NCI-H82 (cell line): ENCODE measurements around the gene RACGAP1.
A peak's percentile ranks its signal among the peaks of the same experiment; 100 is the strongest.

ENCODE experiments used
- DNase-seq: peaks from one replicate; lab custom pipeline; 2025; lab: John Stamatoyannopoulos, UW

The RACGAP1 gene

GRCh38 chr12:49986476-49986875 lies 38.8 kb downstream of the RACGAP1 start:
- DNase-seq: peak; percentile 81

DNA sequence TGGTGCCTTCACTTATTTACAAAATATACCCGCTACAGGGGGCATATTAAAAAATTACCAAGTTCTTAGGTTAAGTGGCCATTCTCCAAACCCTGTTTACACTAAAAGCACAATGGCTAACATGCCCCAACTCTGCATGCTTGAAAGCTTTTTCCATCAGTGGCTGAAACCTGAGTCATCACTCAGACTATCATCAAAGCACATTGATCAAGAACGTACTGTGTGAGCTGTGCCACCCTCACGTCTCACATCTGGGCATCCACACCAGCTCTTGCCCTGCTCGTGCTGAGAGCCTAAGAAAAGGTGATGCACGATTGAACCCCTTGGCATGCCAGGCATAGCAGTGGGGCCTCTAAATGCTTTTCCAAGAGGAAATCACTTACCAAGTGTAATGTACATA lies 39.3 kb downstream of the RACGAP1 start:
- no peak for DNase-seq

GRCh38 chr12:49984476-49985359 lies 40.6 kb downstream of the RACGAP1 start:
- peak; percentile 100 for DNase-seq

- DNase-seq: peak; percentile 99
These were observed 41.4 kb downstream of the RACGAP1 start for GRCh38 chr12:49983892-49984291.

GRCh38 chr12:49982246-49983087 lies 42.8 kb downstream of the RACGAP1 start:
- DNase-seq: no peak

GRCh38 chr12:49980501-49981349 lies 44.6 kb downstream of the RACGAP1 start:
- peak; percentile 91 for DNase-seq

DNA sequence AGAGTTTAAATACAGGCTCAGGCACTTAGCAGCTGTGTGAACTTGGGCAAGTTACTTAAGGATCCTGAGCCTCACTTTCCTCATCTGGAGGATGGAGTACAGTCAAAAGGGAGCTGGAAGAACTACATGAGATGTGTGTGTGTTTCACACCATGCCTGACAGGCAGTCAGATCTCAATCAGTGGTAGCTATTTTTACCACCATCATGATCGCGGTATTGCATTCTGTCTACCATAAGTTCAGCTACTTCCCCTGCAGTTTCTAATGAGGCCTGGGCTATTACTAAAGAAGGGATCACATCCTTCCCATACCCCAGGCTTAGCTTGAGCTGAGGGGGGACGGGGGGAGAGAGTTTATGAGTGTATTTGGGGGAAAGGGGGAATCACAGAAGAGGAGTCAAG lies 45.5 kb downstream of the RACGAP1 start:
- peak; percentile 68 for DNase-seq

DNA sequence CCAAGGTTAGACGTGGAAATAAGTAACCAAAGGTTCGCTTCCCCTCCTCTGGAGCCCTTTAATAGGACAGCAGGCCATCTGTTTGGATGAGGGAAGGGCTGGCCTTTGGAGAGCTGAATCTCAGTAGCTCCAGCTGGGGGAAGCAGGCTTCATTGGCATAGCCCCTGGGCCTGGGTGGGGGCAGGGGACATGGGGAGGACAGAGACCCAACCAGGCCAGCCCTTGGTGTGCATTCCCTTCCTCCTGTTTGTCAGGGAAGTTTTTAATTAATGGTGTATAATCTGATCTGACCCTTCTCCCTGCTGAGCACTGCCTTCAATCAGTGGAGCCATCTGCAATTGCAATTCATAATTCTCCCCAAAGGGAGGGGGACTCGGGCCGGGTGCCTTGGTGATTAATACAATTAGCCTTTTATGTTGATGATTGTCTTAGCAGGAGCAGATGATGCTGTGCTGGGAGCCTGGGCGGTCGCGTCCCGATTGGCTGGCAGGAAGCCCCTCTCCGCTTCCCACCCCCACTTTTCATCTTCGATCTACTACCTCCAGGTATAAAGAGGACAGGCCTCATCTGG lies 46.2 kb downstream of the RACGAP1 start:
- peak; percentile 100 for DNase-seq

DNA sequence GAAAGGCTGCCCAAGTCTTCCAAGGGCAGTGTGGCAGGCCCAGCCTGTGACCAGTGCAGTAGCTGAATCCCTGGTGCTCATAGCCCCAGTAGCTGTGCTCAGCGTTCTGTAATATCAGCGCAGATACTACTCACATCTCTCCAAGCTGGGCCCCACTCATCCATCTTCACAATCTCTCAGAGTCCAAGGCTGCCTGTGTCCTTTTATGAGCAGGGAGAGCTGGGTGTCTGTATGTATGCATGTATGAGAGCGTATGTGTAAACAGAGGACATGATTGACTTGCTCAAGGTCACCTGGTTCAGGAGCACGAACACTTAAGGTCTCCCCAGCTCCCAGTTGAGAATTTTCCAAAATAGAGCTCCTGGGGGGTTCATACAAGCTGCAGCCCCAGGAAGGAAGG lies 47.2 kb downstream of the RACGAP1 start:
- DNase-seq: no peak

DNA sequence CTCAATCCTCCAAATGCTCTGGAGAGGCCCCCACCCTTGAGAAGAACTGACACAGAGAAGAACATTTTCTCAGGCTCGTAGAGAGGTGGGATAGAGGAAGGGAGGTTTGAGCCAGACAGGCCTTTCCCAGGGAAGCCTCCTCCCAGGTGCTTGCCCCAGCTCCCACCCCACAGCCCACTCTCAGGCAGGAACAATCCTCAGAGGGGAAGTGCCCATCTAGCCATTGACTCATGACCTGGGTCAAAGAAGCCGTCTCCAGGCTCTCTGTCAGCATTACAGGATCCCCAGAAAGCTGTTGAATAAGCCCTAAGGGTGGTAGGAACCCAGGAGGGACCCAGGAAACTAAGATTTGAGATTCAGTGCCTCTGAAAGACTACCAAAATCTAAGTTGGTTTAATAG lies 48.7 kb downstream of the RACGAP1 start:
- DNase-seq: no peak

GRCh38 chr12:49975318-49975761 lies 50.0 kb downstream of the RACGAP1 start:
- no peak for DNase-seq

- no peak for DNase-seq
These were observed 50.5 kb downstream of the RACGAP1 start for GRCh38 chr12:49974677-49975317.

- peak; percentile 79 for DNase-seq
These were observed 51.0 kb downstream of the RACGAP1 start for GRCh38 chr12:49974231-49974675.

DNA sequence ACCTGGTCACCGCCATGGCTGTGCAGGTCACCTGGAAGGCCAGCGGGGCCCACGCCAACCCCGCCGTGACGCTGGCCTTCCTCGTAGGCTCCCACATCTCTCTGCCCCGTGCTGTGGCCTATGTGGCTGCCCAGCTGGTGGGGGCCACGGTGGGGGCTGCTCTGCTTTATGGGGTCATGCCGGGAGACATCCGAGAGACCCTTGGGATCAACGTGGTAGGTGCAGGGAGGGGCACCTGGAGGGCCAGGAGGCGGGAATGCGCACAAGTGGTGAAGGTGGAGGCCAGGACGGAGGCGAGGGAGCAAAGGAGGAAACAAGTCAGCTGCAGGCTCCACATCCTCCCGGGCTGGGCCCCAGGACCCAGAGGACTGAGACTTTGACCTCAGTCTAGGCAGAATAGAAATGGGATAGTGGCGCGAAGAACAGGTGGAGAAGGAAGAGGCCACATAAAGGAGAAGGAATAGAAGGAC lies 51.9 kb downstream of the RACGAP1 start:
- no peak for DNase-seq

- no peak for DNase-seq
These were observed 52.5 kb downstream of the RACGAP1 start, which contains the start of gene AQP6 for GRCh38 chr12:49972641-49973360. AQP6 (plus strand) TSS chr12:49972947; CDS start chr12:49973174, 227 bp downstream.

DNA sequence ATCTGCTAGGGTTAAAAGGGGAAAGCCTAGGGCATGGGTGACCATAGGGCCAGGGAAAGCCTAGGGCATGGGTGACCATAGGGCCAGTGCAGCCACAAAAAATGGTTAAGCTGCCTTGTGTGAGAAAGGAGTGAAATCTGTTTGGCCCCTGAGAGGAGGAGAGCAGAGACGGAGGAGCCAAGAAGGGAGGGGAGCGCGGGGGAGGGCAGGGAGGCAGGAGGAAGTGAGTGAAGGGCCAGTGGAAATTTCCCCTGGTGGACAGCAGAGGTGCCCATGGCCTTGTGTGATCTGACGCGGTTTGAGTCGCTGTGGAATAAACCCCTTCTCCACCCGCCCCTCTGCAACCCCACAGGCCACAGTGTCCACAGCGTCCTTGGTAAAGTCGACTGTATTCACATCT lies 53.2 kb downstream of the RACGAP1 start:
- DNase-seq: no peak

GRCh38 chr12:49971141-49971540 lies 54.2 kb downstream of the RACGAP1 start:
- no peak for DNase-seq

- DNase-seq: no peak
These were observed 54.6 kb downstream of the RACGAP1 start for GRCh38 chr12:49970658-49971057.

DNA sequence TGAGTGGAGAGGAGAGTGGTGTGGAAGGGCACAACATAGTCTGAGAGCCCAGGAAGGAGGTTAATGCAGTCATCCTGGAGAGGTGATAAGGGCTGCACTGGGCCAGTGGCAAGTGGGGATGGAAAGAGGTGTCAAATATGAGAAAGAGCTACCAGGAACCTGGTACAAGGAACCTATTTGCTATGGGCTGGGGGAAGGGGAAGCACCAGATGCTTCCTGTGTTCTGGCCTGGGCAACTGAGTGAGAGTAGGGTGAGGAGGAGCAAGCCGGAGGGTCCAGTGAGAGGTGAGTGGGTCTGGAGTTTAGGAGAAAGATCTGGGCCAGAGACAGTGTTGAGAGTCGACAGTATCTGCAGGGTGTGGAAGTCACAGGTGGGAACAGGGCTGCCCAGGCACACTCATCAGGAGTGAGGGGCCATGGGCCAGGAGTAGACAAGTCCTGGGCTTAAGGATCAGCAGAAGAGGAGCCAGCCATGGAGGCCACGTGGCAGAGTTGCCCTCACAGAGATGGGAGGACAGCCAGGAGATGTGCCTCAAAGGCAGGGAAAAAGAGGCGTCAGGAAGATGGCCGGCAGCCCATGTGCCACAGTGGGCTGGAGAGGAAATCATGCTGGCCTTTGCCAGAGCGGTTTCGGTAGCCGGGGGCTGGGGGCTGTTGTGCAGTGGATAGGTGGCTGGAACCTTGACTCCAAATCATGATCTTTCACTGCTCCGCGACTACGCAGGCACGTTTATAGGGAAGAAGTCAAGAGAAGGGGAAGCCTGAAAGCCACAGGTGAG lies 55.5 kb downstream of the RACGAP1 start:
- no peak for DNase-seq
